Amniotic stem cell (primary cell): Measurements from ENCODE around the gene TBXAS1.

Experiments used
- DNase-seq: peaks from one replicate; lab custom pipeline; 2025; lab: John Stamatoyannopoulos, UW

The TBXAS1 gene

DNA sequence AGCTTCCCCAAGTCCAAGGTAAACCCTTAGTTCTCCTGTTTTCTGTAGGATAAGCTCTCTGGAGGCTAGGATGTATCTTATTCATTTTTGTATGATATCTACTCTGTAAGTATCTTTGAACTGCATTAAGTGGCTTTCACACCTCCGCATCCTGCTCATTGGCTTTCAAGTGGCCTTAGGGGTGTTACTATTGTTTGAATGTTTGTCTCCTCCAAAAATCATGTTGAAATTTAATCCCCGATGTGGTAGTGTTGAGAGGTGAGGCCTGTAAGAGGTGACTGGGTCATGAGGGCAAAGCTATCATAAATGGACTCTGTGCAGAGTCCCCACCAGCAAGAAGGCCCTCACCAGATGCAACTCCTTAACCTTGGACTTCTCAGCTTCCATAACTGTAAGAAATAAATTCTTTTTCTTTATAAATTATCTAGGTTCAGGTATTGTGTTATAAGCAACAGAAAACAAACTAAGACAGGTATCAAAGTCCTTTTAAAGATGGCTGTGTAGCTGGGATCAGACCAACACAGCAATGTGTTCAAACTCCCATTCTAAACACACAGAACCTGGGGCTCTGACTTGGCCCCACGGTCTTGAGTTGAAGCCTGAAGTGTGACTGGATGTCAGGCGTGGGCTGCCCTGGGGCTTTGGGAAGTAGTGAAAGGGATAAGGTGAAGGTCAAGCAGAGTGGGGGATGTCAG is 25.9 kb downstream of the TBXAS1 start:
- DNase-seq = no peak

DNA sequence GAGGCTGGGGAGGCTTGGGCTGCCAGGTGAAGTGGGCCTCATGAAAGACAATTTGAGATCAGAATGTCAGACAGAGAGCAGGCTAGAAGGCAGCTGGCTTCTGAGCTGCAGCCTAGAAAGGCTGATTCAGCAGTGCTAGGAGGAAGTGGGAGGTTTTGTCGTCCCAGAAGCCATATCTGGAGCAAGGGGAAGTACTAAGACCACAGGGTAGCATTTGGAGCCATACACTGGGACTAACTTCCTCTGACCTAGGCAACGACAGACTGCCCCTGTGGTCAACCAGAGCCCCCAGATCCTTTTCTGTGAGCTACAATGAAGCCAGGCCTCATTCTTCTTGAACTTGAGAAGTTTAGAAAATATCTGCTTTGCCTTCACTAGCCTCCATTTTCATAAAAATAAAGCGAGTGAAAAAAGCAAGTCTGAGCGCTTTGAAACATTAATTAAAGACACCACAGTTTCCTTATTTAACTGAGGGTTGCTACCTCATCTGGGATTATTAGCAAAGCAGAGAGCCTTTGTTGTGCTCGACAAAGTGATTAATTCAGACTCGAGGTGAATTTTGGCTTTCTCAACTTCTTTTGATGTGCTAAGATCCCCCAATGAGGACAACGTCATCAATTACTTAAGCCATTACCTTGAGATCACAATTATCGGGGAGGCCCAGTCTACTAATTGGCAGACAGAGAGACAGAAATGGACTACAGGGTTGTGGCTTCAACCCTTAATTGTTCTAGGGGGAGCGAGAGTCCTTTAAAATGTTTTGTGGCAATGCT is 26.6 kb downstream of the TBXAS1 start:
- no peak for DNase-seq

DNA sequence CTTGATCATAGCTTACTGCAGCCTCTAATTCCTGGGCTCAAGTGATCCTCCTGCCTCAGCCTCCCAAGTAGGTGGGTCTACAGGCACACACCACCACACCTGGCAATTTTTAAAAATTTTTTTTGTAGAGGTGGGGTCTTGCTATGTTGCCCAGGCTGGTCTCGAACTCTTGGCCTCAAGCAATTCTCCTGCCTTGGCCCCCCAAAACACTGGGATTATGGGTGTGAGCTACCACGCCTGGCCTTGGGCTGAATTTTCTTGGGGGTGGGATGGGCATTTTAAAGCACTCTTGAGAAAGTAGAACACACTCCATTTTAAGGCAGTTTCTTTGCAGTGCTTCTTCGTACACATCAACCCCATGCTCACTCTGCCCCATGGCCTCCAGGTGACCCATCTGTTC is 28.7 kb downstream of the TBXAS1 start:
- no peak for DNase-seq

DNA sequence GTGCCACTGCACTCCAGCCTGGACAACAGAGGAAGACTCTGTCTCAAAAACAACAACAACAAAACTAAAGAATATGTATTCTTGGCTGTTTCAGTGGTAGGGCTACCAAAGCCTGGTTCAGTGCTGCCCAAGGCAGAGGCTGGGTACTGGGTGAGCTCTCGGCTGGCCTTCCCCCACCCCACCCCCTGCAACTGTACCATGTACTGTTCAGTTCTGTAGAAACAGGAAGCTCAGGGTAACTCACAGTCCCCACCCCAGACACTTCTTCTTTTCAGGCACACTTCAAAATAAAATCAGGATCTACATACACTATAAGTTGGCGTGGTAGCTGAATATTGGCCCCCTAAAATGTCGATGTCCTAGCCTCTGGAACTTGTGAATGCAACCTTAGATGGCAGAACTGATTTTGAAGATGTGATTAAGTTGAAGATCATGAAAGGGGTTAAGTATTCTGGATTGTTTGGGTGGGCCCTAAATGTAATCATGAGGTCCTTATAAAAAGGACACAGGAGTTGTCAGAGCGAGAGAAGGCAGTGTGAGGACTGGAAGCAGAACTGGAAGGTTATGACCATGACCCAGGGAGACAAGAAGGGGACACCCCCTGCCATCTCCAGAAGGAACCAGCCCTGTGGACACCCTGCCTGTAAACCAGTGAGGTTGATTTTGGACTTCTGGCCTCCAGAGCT is 31.2 kb downstream of the TBXAS1 start:
- no peak for DNase-seq

DNA sequence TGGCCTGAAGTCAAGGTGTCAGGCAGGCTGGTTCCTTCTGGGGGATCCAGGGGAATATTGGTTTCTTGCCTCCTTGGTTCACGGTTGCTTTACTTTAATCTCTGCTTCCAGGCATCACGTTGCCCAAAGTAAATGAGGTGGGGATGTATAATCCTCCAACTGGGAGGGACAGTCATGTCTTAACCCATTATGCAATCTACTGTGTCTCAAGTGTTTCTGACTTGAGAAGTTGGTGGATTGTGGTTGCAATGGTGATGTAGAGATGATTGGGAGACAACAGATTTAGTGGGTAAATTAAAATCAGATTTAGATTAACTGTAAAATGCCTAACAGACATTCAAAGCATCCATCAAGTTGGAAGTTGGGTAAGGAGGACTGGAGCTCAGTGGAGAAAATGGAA is 32.7 kb downstream of the TBXAS1 start:
- DNase-seq = no peak

DNA sequence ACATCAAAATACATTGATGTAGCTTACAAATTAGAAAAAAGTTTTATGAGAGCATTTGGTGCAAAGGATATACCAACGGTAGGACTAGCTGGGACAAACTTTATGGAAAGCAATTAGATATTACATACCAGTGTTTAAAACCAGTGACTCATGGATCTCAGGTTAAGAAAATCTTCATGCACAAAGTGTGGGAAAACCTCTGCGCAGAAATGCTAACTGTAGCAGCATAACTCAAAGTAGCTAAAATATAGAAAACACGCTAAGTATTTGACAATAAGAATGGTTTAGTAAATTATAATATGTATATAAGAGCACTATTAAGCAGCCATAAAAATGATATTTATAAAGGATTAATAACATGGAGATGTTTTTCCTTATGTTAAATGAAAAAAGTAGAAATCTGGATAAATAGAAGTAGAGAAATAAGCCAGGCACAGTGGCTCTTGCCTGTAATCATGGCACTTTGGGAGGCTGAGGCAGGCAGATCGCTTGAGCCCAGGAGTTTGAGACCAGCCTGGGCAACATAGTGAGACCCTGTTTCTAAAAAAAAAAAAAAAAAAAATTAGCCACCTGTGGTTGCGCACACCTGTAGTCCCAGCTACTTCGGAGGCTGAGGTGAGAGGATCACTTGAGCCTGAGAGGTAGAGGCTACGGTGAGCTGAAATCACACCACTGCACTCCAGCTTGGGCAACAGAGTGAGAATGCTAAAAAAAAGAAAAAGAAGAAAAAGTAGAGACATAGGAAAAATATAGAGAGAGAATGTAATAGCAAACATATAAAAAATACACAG is 37.2 kb downstream of the TBXAS1 start:
- no peak for DNase-seq

DNA sequence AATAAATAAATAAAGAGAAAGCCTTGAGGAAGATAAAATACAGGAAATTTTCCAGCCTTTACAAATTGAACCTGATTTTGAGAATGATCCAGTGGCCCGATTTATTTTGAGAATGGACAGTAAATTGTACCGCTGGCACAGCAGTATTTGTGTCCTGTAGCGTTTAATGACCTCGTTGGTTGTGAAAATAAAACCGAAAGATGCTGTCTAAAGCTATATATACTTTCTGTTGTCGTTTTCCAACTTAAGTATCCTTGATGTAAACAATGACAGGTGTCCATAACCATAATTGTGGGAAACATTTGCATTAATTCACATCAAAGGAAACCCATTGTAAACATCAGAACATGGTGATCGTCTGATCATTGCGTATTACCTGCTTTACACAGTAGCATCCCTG is 38.8 kb downstream of the TBXAS1 start:
- DNase-seq = no peak

DNA sequence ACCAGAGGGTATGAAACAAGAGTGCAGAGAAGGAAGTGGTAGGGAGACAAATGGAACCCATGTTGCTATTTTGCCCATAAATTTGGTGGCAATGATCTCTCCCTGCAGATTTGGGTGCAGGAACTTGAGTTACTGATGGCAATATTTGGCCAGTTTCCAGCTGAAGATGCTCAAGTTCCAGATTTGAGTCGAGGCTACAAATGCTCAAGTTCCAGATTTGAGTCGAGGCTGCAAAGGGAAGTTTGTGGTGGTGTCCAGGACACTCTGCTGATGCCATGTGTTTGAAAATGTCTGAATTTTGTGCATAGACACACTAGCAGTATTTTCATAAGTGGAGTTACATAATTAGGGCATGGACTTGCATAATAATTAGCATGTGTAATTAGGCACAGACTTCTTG is 40.8 kb downstream of the TBXAS1 start:
- DNase-seq = no peak

DNA sequence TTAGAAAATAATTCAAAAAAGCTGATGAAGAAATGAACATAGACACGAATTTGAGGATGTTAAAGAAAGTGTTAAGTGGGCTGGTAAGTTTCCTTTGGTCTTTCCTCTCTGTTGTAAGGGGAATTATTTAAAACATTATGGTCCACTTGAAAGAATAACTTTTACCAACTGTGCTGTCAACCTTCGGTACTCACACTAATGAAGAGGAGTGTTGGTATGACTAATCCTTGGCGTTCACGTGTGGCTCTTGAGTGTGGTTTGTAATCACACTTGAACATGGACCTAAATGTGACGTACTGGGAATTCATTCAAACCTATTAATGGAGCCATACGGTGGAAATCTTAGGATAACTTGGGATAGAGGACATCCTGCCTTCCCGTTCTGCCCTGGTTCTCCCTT is 41.3 kb downstream of the TBXAS1 start:
- no peak for DNase-seq

DNA sequence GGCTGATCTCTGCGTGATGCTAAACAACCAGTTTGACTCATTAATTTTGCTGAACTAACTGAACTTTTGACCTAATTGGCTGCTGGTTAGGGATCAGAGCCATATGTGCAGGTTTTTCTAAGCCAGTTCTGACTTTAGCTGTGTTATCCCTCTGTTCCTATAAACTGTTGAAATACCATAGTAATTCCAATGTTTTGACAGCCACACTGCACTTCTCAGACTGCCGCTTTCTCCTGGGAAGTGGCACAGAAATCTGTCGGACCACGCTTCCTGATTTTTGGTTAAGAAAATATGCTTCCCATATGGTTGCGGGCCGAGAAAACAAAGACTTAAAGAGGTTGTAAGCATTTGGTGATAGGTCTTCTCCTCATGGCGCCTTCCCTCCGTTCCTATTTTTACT is 42.3 kb downstream of the TBXAS1 start:
- no peak for DNase-seq

DNA sequence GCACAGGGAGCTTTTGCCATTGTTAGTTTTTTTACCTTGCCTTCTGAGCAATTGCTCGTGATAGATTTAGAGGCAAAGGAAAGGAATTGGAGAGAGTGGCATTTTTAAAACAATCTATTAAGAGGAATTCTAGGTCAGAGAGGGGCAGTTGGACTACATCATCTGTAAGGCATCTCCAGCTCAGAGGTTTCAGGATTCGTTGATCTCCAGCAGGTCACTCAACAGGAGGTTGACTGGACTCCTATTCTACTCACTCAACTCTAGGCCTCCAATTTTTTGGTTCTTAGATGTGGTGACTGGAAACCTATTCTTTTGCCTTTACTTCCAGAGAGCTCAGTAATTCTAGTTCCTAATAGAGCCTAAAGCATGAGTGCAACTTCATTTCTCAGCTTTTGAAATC is 42.8 kb downstream of the TBXAS1 start:
- DNase-seq = no peak

DNA sequence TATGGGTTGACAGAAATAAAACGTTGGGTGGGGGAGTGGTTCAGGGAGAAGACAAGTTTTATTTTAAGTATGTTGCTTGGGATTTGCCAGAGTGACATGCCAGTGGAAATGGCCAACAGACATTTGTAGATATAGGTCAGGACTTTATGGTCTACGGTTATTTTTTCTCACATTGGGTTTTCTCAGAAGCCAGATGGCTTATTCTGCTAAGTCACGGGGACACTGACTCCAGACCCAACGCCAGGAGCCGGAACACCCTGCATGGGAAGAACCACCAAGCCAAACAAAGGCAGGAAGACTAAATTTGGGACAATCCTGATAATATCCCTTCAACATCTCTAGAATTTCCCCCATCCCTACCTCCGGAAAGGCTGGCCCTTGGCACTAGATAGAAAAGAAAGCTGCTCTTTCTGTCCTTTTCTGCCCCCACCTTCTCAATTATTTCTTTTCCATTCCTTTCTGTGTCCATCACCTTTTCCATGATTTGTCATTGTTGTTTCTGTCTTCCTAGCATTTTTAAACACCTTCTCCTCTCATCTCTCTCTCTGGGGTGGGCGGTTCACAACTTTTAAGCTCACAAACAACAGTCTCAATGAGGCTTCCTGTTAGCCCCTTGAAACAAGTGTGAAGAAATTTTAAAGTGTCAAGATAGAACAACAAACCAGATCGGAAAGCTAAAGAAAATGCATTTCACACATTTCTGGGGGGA is 44.7 kb downstream of the TBXAS1 start:
- no peak for DNase-seq

DNA sequence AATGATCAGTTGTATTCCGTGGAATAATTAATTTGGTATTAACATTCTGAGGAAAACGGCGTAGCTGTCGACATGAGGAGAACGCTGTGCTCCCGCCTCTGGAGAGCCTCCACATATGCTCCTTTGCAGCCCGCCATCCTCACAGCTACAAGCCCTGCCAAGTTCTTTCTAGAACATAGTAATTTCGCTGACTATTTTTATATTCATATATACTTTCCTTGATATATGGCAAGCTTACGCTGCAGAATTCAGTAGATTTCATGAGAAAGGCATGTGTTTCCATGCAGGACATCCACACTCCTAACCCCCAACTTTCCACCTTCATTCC is 45.2 kb downstream of the TBXAS1 start:
- DNase-seq = no peak

DNA sequence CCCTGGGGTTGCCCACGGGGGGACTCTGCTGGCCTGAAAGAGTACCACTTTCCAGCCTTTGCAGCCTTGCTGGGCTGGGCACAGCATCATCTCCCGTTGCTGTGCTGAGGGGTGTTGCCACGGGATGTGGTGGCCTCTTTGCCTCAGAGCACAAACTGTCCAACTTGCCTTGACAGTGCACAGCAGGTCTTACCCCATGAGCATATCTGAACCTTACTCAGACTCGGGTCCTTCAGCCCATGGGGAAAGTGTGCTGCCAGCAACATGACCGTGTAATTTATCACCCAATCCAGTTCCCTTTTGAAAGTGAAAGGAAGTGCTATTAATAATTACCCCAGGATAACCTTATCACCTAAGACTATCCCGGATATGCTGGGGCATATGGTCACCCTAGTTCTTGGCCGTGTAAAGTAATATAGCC is 46.8 kb downstream of the TBXAS1 start:
- DNase-seq = no peak

DNA sequence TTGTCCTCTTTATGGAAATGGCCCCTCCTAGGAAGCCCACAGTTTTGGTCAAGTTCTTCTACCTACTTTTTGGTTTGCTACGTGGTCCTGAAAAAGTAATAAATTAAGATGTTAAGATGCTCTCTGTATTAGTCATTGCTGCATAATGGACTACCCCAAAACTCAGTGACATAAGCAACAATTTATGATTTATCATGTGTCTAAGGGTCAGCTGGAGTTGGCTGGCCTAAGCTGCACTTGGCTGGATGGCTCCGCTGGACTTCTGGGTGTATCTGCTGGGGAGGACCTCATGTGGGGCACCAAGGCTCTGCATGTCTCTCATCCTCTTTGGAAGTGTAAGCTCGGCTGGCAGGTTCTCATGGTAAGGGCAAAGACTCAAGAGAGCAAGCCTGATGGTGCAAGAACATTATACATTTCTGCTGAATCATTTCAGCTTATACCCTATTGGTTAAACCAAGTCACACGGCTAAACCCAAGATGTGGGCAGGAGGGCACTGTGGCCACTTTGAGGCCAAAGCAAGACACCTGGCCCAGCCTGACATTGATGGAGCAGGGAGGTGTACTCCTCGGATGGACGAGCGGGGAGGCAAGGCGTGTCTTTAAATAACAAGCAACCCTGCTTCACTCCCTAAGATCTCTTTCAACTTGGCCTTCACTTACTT is 47.7 kb downstream of the TBXAS1 start:
- no peak for DNase-seq

DNA sequence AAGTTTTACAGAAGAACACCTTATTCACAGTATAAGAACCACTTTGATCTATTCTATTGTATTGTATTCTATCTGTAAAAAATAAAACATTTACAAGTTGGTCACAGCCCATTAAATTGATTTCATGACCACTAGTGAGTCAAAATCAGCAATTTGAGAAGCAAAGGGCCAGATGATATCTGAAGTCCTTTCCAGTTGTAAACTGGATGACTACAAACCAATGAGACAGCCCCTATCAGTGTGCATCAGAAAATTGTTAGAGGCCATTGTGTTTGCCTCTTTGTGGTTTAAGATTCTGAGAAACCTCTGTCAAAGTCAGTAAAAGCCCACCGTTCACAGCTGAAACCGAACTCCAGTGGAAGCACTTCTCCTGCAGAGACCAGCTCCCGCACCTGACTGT is 54.8 kb downstream of the TBXAS1 start:
- DNase-seq = no peak

DNA sequence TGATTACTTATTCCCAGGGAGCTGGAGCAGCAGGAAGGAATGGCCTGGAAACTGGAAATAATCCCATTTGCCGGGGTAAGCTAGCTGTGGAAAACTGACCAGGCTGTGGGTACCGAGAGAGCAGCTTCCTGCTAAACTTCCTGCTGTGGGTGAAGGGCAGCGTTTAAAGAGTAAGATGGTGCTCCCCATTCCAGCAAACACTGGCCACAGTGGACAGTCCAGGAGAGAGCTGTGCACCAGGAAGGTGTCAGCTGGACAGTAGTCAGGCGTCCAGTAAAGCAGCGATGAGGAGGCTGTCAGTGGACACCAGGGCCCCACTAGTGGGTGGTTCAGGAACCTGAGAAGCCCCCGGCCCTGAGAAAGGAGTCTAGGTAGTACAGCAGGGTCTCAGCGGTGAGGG is 55.4 kb downstream of the TBXAS1 start:
- no peak for DNase-seq

DNA sequence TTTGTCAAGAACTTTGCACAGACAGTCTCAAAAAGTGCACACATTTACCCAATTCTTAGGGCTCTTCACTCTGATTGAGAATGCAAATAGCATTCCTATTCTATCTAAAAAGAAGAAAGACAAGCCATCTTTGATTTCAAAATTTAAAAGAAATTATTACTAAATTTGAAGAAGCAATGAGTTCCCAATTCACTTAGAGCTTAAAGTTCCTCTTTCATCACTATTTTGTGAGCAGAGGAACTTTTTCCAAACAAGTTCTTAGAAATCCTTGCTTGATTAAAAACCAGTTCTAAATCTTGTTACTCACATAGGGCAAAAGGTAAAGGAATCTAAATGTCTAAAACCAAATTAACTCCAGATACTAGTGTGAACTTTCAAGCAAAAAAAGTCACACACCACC is 56.4 kb downstream of the TBXAS1 start:
- no peak for DNase-seq

DNA sequence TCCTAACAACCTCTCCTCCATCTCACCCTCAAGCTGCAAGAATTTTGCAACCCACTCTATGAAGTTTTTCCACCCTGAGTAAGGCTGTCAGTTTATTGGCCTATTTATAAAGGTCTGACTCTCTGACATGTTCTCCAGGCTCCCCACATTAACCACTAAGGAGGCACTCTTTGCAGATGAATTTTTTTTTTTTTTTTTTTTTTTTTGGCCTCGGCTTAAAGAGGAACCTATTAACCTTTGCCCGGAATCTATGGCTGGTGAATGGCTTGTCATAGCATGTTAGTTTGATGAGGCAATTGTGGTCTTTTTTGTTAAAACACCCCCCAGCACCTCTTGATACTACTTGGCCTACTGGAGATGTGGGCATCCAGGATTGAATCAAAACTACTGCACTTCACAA is 57.1 kb downstream of the TBXAS1 start:
- no peak for DNase-seq

DNA sequence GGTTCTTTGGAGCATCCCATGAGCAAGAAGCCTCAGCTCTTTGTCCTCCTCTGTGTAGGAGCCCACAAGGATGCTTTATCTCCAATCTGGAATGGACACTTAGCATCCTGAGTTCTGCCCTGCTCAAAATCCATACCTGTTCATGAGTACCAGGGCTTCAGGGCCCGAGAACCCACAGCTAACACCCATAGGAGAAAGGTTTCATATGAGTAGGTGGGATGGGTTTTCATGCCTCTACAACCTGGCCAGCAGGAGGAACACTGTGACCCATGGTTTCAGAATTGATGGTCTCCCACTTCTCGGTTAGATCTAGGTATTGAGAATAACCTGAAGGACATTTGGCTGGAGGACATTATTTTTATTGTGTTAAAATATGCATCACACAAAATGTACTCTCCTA is 57.8 kb downstream of the TBXAS1 start:
- no peak for DNase-seq

DNA sequence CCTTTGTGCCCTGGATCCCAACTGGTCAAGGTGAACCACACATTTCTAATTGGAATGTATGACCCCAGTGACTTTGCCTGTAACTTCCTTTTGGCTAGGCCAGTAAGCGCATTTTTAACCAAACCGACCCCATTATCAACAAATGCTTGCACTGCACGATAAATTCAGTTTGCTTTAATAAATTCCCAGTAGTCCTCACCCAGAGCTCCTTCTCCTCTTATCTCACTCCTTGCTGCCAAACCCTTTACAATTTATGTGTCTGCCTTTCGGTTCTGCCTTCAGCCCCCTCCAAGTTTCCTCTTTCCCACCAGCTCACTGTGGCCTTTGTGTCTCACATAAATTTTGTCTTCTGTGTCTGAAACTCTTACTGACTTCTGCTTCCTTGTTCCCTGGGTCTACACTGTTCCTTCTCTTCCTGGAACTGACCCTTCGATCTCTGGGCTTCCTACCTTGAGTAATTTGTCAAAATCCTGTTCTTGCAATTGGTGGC is 59.0 kb downstream of the TBXAS1 start:
- no peak for DNase-seq
